Keratinocyte (primary cell): ENCODE results near the gene NRP1. TPM values are rescaled to one million over a fixed set of nuclear protein-coding genes. Genes with fewer than 3 reads are reported as not detected.
A peak's percentile ranks its signal among the peaks of the same experiment; 100 is the strongest.

Source experiments
- DNase-seq: peaks from one replicate; pipeline ENCODE4 v3.0.0-alpha.2; 2011; ENCODE audit warnings: low read depth, missing footprints, low spot score
- FAIRE-seq: peaks from 2 replicates; lab custom pipeline; 2011; peaks lifted over from hg19 to GRCh38; lab: Jason Lieb, UNC
- H2AFZ ChIP-seq: 2 replicates; pipeline ENCODE4 v1.6.0; 2012; ENCODE audit warnings: low read length, control low read depth, inconsistent platforms; ENCODE audit not compliant: control insufficient read depth
- H3K27ac ChIP-seq: 2 replicates; pipeline ENCODE4 v1.5.1; 2011; ENCODE audit warnings: low read length; ENCODE audit not compliant: control insufficient read depth, insufficient read depth
- H3K27me3 ChIP-seq: 3 replicates; pipeline ENCODE4 v1.6.0; 2011; ENCODE audit warnings: low read length; ENCODE audit not compliant: control insufficient read depth, insufficient read depth; ENCODE audit errors: extremely low read depth
- H3K36me3 ChIP-seq, 2 experiments: 2 replicates in 1 of 2; 3 replicates in 1 of 2; pipeline ENCODE4 v1.5.1; 2011; ENCODE audit warnings: low read length in 2 of 2, mild to moderate bottlenecking in 1 of 2; ENCODE audit not compliant: control insufficient read depth in 2 of 2, insufficient read depth in 2 of 2; ENCODE audit errors: extremely low read depth in 1 of 2
- H3K4me1 ChIP-seq: 3 replicates; pipeline ENCODE4 v1.5.1; 2011; ENCODE audit warnings: low read length; ENCODE audit not compliant: control insufficient read depth, insufficient read depth; ENCODE audit errors: extremely low read depth
- H3K4me2 ChIP-seq: 3 replicates; pipeline ENCODE4 v1.6.0; 2011; ENCODE audit warnings: low read depth, low read length; ENCODE audit not compliant: control insufficient read depth, insufficient read depth; ENCODE audit errors: extremely low read depth
- H3K4me3 ChIP-seq, 3 experiments: fragments of 200-600 bp in 1 of 3; sonication (generic) in 1 of 3; 2 replicates in 2 of 3; 3 replicates in 1 of 3; pipeline ENCODE4 v1.5.1; 2011 to 2016; ENCODE audit warnings: low read length in 3 of 3, mild to moderate bottlenecking in 3 of 3, control low read depth in 2 of 3, inconsistent platforms in 1 of 3, low read depth in 1 of 3, mixed read lengths in 1 of 3, mixed run types in 1 of 3, moderate library complexity in 1 of 3; ENCODE audit not compliant: control insufficient read depth in 2 of 3, insufficient read depth in 2 of 3; ENCODE audit errors: extremely low read depth in 1 of 3
- H3K79me2 ChIP-seq: 2 replicates; pipeline ENCODE4 v1.6.0; 2012; ENCODE audit warnings: low read length; ENCODE audit not compliant: control insufficient read depth, insufficient read depth
- H3K9ac ChIP-seq: 3 replicates; pipeline ENCODE4 v1.6.0; 2011; ENCODE audit warnings: low read length; ENCODE audit not compliant: control insufficient read depth, insufficient read depth; ENCODE audit errors: extremely low read depth
- H3K9me1 ChIP-seq: 3 replicates; pipeline ENCODE4 v1.6.0; 2011; ENCODE audit warnings: low read length; ENCODE audit not compliant: control insufficient read depth, insufficient read depth; ENCODE audit errors: extremely low read depth
- H3K9me3 ChIP-seq: 2 replicates; pipeline ENCODE4 v1.5.1; 2012; ENCODE audit warnings: low read depth, low read length; ENCODE audit not compliant: control insufficient read depth
- H4K20me1 ChIP-seq: 3 replicates; pipeline ENCODE4 v1.6.0; 2011; ENCODE audit warnings: low read length; ENCODE audit not compliant: control insufficient read depth, insufficient read depth; ENCODE audit errors: extremely low read depth
- EZH2 ChIP-seq: IDR thresholded peaks from one replicate; pipeline ENCODE4 v1.6.1; 2012; ENCODE audit warnings: inconsistent platforms, mild to moderate bottlenecking, low read length, moderate library complexity
- dilution Hi-C: fragments of 300-500 bp; cut with MboI; formaldehyde crosslinking; loops from one replicate; pipeline ENCODE4 v1.7.0; 2020; ENCODE audit warnings: low sequenced_read_pairs; ENCODE audit not compliant: extremely low pct_ligation_motif_present
- polyA plus RNA-seq, 5 experiments: library from polyadenylated mRNA; depleted of rRNA in 3 of 5; stranded (reverse) in 3 of 5; stranded (forward) in 1 of 5; unstranded in 1 of 5; fragments of >200 nt; gene quantifications; 1 replicate in 1 of 5; 2 replicates in 3 of 5; 3 replicates in 1 of 5; pipeline versions ENCODE4 v1.2.1 to v1.2.3, GENCODE V29; 2011 to 2012; ENCODE audit warnings: missing spikeins in 2 of 5, low read depth in 1 of 5, low replicate concordance in 1 of 5
- TF ChIP-seq, protein P1 (sequence below), 3 experiments: IDR thresholded peaks in 1 of 3; conservative IDR thresholded peaks in 1 of 3; optimal IDR thresholded peaks in 1 of 3; 2 replicates in 2 of 3; 3 replicates in 1 of 3; pipeline versions ENCODE3 to v1.5.1; 2011; ENCODE audit warnings: low read length in 3 of 3, mild to moderate bottlenecking in 3 of 3, moderate library complexity in 2 of 3, control low read depth in 1 of 3, inconsistent platforms in 1 of 3; ENCODE audit not compliant: insufficient read depth in 2 of 3; ENCODE audit errors: extremely low read depth in 1 of 3

The NRP1 gene
- polyA plus RNA-seq, 1 donor (not counting 4 experiments of a cell fraction or from before 2014, with no cell fraction given) = 36.2 TPM

DNA sequence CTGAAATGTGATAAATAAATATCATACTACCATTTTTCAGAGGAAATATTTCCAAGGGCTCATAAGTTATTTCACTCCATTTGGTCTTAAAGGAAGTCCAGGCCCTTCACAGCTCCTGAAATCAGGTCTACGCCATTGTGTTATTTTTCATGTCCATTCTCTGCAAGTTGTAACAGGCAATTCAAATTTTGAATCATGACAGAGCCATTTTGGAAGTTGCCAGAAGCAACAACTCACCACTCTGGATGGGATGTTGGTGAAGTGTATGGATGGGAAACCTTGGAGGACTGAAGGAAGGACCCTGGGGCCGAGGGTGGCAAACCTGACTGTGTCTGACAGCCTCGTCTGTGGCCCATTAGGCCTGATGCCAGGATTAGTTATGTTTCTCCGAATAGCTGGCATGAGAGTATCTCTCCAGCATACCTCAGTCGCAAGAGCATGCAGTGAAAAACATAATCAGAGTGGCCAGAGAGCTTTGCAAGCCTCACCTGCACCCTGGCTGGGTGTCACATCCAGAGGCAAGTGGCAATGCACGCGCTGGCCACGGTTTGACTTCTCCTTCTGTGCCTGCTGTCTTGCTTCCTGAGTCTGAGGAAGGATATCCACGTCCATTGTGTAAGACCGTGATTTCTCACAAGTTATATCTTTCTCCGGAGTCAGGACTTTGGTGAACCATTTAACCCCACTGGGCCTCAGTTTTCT, 87.1 kb downstream of the NRP1 start:
- no peaks in the 10 kb centered on the region for H3K9me3 ChIP-seq
- dilution Hi-C loops = no loop called here
- H3K9me1 ChIP-seq = no peaks in the 10 kb centered on the region
- FAIRE-seq (peak; percentile 91), DNase-seq (no peak)
- H3K4me1 ChIP-seq = peaks cover 32% of the 10 kb centered on the region
- H3K4me2 ChIP-seq = no peak overlapping the region
- H3K79me2 ChIP-seq = peaks cover 7% of the 10 kb centered on the region
- H2AFZ ChIP-seq = no peak overlapping the region
- H3K36me3 ChIP-seq = peaks cover 3 to 23% of the 10 kb centered on the region in 2 experiments
- H3K27me3 ChIP-seq = no peaks in the 10 kb centered on the region
- H4K20me1 ChIP-seq = no peaks in the 10 kb centered on the region
- no peak overlapping the region for H3K4me3 ChIP-seq
- no peak for TF ChIP-seq EZH2
- TF ChIP-seq, protein P1, sequence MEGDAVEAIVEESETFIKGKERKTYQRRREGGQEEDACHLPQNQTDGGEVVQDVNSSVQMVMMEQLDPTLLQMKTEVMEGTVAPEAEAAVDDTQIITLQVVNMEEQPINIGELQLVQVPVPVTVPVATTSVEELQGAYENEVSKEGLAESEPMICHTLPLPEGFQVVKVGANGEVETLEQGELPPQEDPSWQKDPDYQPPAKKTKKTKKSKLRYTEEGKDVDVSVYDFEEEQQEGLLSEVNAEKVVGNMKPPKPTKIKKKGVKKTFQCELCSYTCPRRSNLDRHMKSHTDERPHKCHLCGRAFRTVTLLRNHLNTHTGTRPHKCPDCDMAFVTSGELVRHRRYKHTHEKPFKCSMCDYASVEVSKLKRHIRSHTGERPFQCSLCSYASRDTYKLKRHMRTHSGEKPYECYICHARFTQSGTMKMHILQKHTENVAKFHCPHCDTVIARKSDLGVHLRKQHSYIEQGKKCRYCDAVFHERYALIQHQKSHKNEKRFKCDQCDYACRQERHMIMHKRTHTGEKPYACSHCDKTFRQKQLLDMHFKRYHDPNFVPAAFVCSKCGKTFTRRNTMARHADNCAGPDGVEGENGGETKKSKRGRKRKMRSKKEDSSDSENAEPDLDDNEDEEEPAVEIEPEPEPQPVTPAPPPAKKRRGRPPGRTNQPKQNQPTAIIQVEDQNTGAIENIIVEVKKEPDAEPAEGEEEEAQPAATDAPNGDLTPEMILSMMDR (optimal IDR thresholded peaks at IDR 0.05 in 1 of 3, IDR thresholded peaks at IDR 0.05 in 1 of 3, conservative IDR thresholded peaks at IDR 0.05 in 1 of 3; ENCODE audit: extremely low read depth in 1 of 3, insufficient read depth in 2 of 3, low read length in 3 of 3) = no peak
- H3K9ac ChIP-seq = no peak overlapping the region
- H3K27ac ChIP-seq = peak overlapping the region; percentile 10

GRCh38 chr10:33245343-33245742, 89.1 kb downstream of the NRP1 start:
- DNase-seq (no peak), FAIRE-seq (no peak)
- dilution Hi-C loops = no loop called here
- Histone ChIP-seq H3K27ac (no peak overlapping the region), H3K9me1 (no peaks in the 10 kb centered on the region), H3K79me2 (peaks cover 3% of the 10 kb centered on the region), H3K9ac (no peak overlapping the region), H3K27me3 (no peaks in the 10 kb centered on the region), H3K4me3 (no peak overlapping the region), H3K4me1 (peaks cover 27% of the 10 kb centered on the region), H3K9me3 (no peaks in the 10 kb centered on the region), H2AFZ (no peak overlapping the region), H3K4me2 (no peak overlapping the region), H3K36me3 (peaks cover 3 to 21% of the 10 kb centered on the region in 2 experiments), H4K20me1 (no peaks in the 10 kb centered on the region)
- no peak for TF ChIP-seq EZH2
- TF ChIP-seq, protein P1 (optimal IDR thresholded peaks at IDR 0.05 in 1 of 3, IDR thresholded peaks at IDR 0.05 in 1 of 3, conservative IDR thresholded peaks at IDR 0.05 in 1 of 3; ENCODE audit: extremely low read depth in 1 of 3, insufficient read depth in 2 of 3, low read length in 3 of 3) = no peak
